Liver (tissue), 3 donors: ENCODE data around the gene LNPK.

ENCODE experiments used
- CTCF ChIP-seq: fragments of 150-350 bp; IDR thresholded peaks from 2 replicates; pipeline ENCODE4 v1.5.1; 2017; ENCODE audit warnings: improper control_type of control experiment, low read depth, low read length; ENCODE audit not compliant: missing input control
- GABPA ChIP-seq, 2 donors: IDR thresholded peaks in 1 of 2; conservative IDR thresholded peaks in 1 of 2; 2 replicates each; pipeline ENCODE4 v1.6.1; 2016; ENCODE audit warnings: antibody characterized with exemption in 2 of 2, mild to moderate bottlenecking in 1 of 2, moderate library complexity in 1 of 2
- REST ChIP-seq: IDR thresholded peaks from 2 replicates; pipeline ENCODE4 v1.6.1; 2016; ENCODE audit warnings: antibody characterized with exemption, mild to moderate bottlenecking
- RXRA ChIP-seq, 2 donors: IDR thresholded peaks; 2 replicates each; pipeline ENCODE4 v1.6.1; 2017 to 2018; ENCODE audit warnings: antibody characterized with exemption in 2 of 2, mild to moderate bottlenecking in 1 of 2
- YY1 ChIP-seq: IDR thresholded peaks from 2 replicates; pipeline ENCODE4 v1.6.1; 2016; ENCODE audit warnings: antibody characterized with exemption, mild to moderate bottlenecking
- donor health status: healthy.
- donor health status: healthy.

- no peak for TF ChIP-seq GABPA (IDR thresholded peaks at IDR 0.05 in 1 of 2, conservative IDR thresholded peaks at IDR 0.05 in 1 of 2)
- no peak for TF ChIP-seq CTCF
- TF ChIP-seq REST = no peak
- no peak for TF ChIP-seq YY1
- no peak for TF ChIP-seq RXRA (IDR thresholded peaks at IDR 0.05)
These were observed 72.2 kb downstream of the LNPK start for GRCh38 chr2:175929850-175930249.
